Jurkat, Clone E6-1 (cell line): ENCODE results near the gene FSTL5.
A peak's percentile ranks its signal among the peaks of the same experiment; 100 is the strongest.

Source experiments
- DNase-seq: peaks from one replicate; pipeline ENCODE4 v3.0.0-alpha.2; 2011; ENCODE audit warnings: low read depth, low spot score
- H3K4me3 ChIP-seq: 2 replicates; pipeline ENCODE4 v1.5.1; 2011; ENCODE audit warnings: mild to moderate bottlenecking, low read length, control low read depth, moderate library complexity

FSTL5 gene

GRCh38 chr4:161428180-161428965, 735.4 kb downstream of the FSTL5 start:
- no peak for DNase-seq
- H3K4me3 ChIP-seq = no peak overlapping the region

GRCh38 chr4:161419822-161420221, 744.0 kb downstream of the FSTL5 start:
- peak; percentile 9 for DNase-seq

GRCh38 chr4:161411901-161412300, 751.9 kb downstream of the FSTL5 start:
- H3K4me3 ChIP-seq = no peak overlapping the region
- no peak for DNase-seq

More at GRCh38 chr4:161419822-161420221, 744.0 kb downstream of the FSTL5 start:
- no peak overlapping the region for H3K4me3 ChIP-seq

GRCh38 chr4:161404346-161405110, 759.3 kb downstream of the FSTL5 start:
- H3K4me3 ChIP-seq = no peak overlapping the region
- no peak for DNase-seq

GRCh38 chr4:161403781-161404180, 760.0 kb downstream of the FSTL5 start:
- H3K4me3 ChIP-seq = no peak overlapping the region
- no peak for DNase-seq

GRCh38 chr4:161393602-161394001, 770.2 kb downstream of the FSTL5 start:
- DNase-seq = no peak
- no peak overlapping the region for H3K4me3 ChIP-seq

- no peak for DNase-seq
- no peak overlapping the region for H3K4me3 ChIP-seq
Measured at GRCh38 chr4:161382655-161383054, 781.1 kb downstream of the FSTL5 start.

- DNase-seq = no peak
- H3K4me3 ChIP-seq = no peak overlapping the region
Measured at GRCh38 chr4:161376275-161376674, 787.5 kb downstream of the FSTL5 start.

GRCh38 chr4:161364681-161365080, 799.1 kb downstream of the FSTL5 start:
- H3K4me3 ChIP-seq = no peak overlapping the region
- DNase-seq = no peak

- no peak for DNase-seq
- H3K4me3 ChIP-seq = no peak overlapping the region
Measured at GRCh38 chr4:161360982-161361381, 802.8 kb downstream of the FSTL5 start.

GRCh38 chr4:161359491-161359890, 804.3 kb downstream of the FSTL5 start:
- no peak overlapping the region for H3K4me3 ChIP-seq
- DNase-seq = no peak

GRCh38 chr4:161356351-161356750, 807.4 kb downstream of the FSTL5 start:
- DNase-seq = no peak

GRCh38 chr4:161350946-161351345, 812.9 kb downstream of the FSTL5 start:
- no peak overlapping the region for H3K4me3 ChIP-seq
- DNase-seq = no peak

More at GRCh38 chr4:161356351-161356750, 807.4 kb downstream of the FSTL5 start:
- H3K4me3 ChIP-seq = no peak overlapping the region

GRCh38 chr4:161345741-161346140, 818.1 kb downstream of the FSTL5 start:
- H3K4me3 ChIP-seq = no peak overlapping the region
- DNase-seq = no peak

GRCh38 chr4:161343569-161343950, 820.2 kb downstream of the FSTL5 start:
- no peak overlapping the region for H3K4me3 ChIP-seq
- no peak for DNase-seq

GRCh38 chr4:161342881-161343568, 820.8 kb downstream of the FSTL5 start:
- no peak for DNase-seq
- H3K4me3 ChIP-seq = no peak overlapping the region

GRCh38 chr4:161336621-161337020, 827.2 kb downstream of the FSTL5 start:
- DNase-seq = no peak
- H3K4me3 ChIP-seq = no peak overlapping the region

- DNase-seq = no peak
- no peak overlapping the region for H3K4me3 ChIP-seq
Measured at GRCh38 chr4:161336016-161336530, 827.7 kb downstream of the FSTL5 start.
